HepG2 (cell line): Measurements from ENCODE around the gene ADARB1. TPM values are rescaled to one million over a fixed set of nuclear protein-coding genes. Genes with fewer than 3 reads are reported as not detected.

Experiments
- ATAC-seq: fragments of 200-7000 bp; cut with Tn5 transposase; 3 replicates; pipeline ENCODE4 v1.9.1; 2020; ENCODE audit warnings: mild to moderate bottlenecking, moderate library complexity
- BruUV-seq: library from RNA; stranded (reverse); fragments of 400-500 nt; replicated peaks from 2 replicates; lab custom pipeline; 2021; lab: Mats Ljungman, UMichigan
- CTCF ChIA-PET: fragments of 300-600 bp; formaldehyde crosslinking; extraction: SDS; loops from one replicate; lab custom pipeline; 2021; ENCODE audit warnings: low total read pairs, inconsistent platforms, low intra/inter-chr PET ratio; lab: Yijun Ruan, JAX
- POLR2A ChIA-PET: fragments of 350-600 bp; sonication (Branson Sonifier 250); formaldehyde crosslinking; loops from one replicate; lab custom pipeline; 2020; ENCODE audit warnings: antibody characterized with exemption, inconsistent platforms; lab: Yijun Ruan, JAX
- DNase-seq: peaks from one replicate; pipeline ENCODE4 v3.0.0-alpha.2; 2015; ENCODE audit warnings: low spot score
- FAIRE-seq: peaks from 3 replicates; lab custom pipeline; 2011; peaks lifted over from hg19 to GRCh38; lab: Jason Lieb, UNC
- H2AFZ ChIP-seq: one replicate; pipeline ENCODE4 v1.6.1; 2011; ENCODE audit warnings: low read length, inconsistent platforms
- H3K27ac ChIP-seq: fragments of 300-600 bp; 3 replicates; pipeline ENCODE4 v1.8.0; 2011; ENCODE audit warnings: mixed run types, mild to moderate bottlenecking, mixed read lengths, low read length, inconsistent platforms; ENCODE audit not compliant: insufficient read depth; ENCODE audit errors: extremely low read length
- H3K27me3 ChIP-seq, 2 experiments: fragments of 200-600 bp in 1 of 2; 2 replicates in 1 of 2; 3 replicates in 1 of 2; pipeline versions ENCODE4 v1.6.0 to v1.8.0; 2011; ENCODE audit warnings: low read length in 2 of 2, mild to moderate bottlenecking in 2 of 2, moderate library complexity in 2 of 2, inconsistent platforms in 1 of 2; ENCODE audit not compliant: insufficient read depth in 2 of 2, control insufficient read depth in 1 of 2
- H3K36me3 ChIP-seq, 2 experiments: fragments of 200-600 bp in 1 of 2; replicated peaks in 1 of 2; 2 replicates in 1 of 2; 3 replicates in 1 of 2; pipeline versions ENCODE4 v1.5.1 to v1.8.0; 2011; ENCODE audit warnings: low read length in 2 of 2, inconsistent platforms in 1 of 2; ENCODE audit not compliant: insufficient read depth in 2 of 2, control insufficient read depth in 1 of 2
- H3K4me1 ChIP-seq: 2 replicates; pipeline ENCODE4 v1.5.1; 2012; ENCODE audit warnings: low read length, inconsistent platforms; ENCODE audit not compliant: insufficient read depth
- H3K4me2 ChIP-seq: 2 replicates; pipeline ENCODE4 v1.6.0; 2011; ENCODE audit warnings: low read depth, low read length, inconsistent platforms
- H3K4me3 ChIP-seq, 3 experiments: fragments of 200-600 bp in 1 of 3; sonication (generic), shearing (Covaris generic) in 1 of 3; replicated peaks in 1 of 3; 2 replicates each; pipeline ENCODE4 v1.5.1; 2011 to 2016; ENCODE audit warnings: low read length in 3 of 3, inconsistent platforms in 2 of 3, low read depth in 2 of 3, mild to moderate bottlenecking in 2 of 3, control low read depth in 1 of 3, mixed read lengths in 1 of 3; ENCODE audit not compliant: insufficient read depth in 1 of 3
- H3K79me2 ChIP-seq: one replicate; pipeline ENCODE4 v1.6.1; 2011; ENCODE audit warnings: low read length, inconsistent platforms; ENCODE audit not compliant: insufficient read depth
- H3K9ac ChIP-seq: 2 replicates; pipeline ENCODE4 v1.6.0; 2011; ENCODE audit warnings: mild to moderate bottlenecking, low read depth, low read length, inconsistent platforms; ENCODE audit not compliant: insufficient read depth
- H3K9me3 ChIP-seq: 2 replicates; pipeline ENCODE4 v1.5.1; 2012; ENCODE audit warnings: mild to moderate bottlenecking, low read length
- H4K20me1 ChIP-seq: 2 replicates; pipeline ENCODE4 v1.6.0; 2011; ENCODE audit warnings: inconsistent platforms, mild to moderate bottlenecking, low read length, moderate library complexity; ENCODE audit not compliant: insufficient read depth
- IRX3 ChIP-seq: sonication (generic); formaldehyde crosslinking; IDR thresholded peaks from 2 replicates; pipeline ENCODE4 v1.8.1; 2023; ENCODE audit warnings: mild to moderate bottlenecking, low read depth, missing genetic modification reagents, borderline replicate concordance
- MEF2D ChIP-seq: sonication (generic); formaldehyde crosslinking; IDR thresholded peaks from 2 replicates; pipeline ENCODE4 v1.5.1; 2020; ENCODE audit warnings: mild to moderate bottlenecking, missing genetic modification reagents
- RFX5 ChIP-seq: IDR thresholded peaks from 2 replicates; pipeline ENCODE4 v1.6.1; 2011; ENCODE audit warnings: low read depth, low read length, improper control_type of control experiment
- SYNCRIP ChIP-seq: fragments of 200-400 bp; formaldehyde crosslinking; IDR thresholded peaks from 2 replicates; pipeline ENCODE4 v1.6.1; 2018; ENCODE audit warnings: mild to moderate bottlenecking, low read depth, low read length; ENCODE audit not compliant: insufficient read depth
- ZNF790 ChIP-seq: sonication (generic); formaldehyde crosslinking; IDR thresholded peaks from 2 replicates; pipeline ENCODE4 v1.8.0; 2022; ENCODE audit warnings: missing genetic modification reagents, mild to moderate bottlenecking, borderline replicate concordance
- WGBS: methylation state at CpG from one replicate; pipeline ENCODE4 v1.1.6; 2017; ENCODE audit warnings: low lambda C conversion rate; 5-methylcytosine and 5-hydroxymethylcytosine counted together
- in situ Hi-C: cut with HindIII; loops from 2 replicates; pipeline ENCODE4 v1.10.0; 2017; ENCODE audit warnings: low pct_unique_long_range_greater_than_20kb; ENCODE audit not compliant: extremely low pct_ligation_motif_present
- intact Hi-C: fragments of 100-400 bp; cut with micrococcal nuclease; formaldehyde crosslinking; loops from one replicate; pipeline ENCODE4 v1.10.0; 2022; ENCODE audit not compliant: unreplicated experiment
- polyA plus RNA-seq, 8 experiments: library from polyadenylated mRNA; depleted of rRNA in 3 of 8; stranded (reverse) in 7 of 8; unstranded in 1 of 8; fragments of >200 nt; fragmentation: Illumina TruSeq in 4 of 8; extraction: Trizol in 4 of 8; gene quantifications; 2 replicates each; pipeline versions ENCODE4 v1.2.1 to v1.2.3, GENCODE V29; 2011 to 2016; ENCODE audit warnings: low read depth in 4 of 8, missing spikeins in 1 of 8, mixed read lengths in 1 of 8; ENCODE audit not compliant: insufficient read depth in 1 of 8
- total RNA-seq, 5 experiments: library from RNA; depleted of rRNA; stranded (reverse); fragments of >200 nt; fragmentation: Illumina TruSeq; extraction: Trizol; gene quantifications; 2 replicates each; pipeline ENCODE4 v1.2.3, GENCODE V29; 2016; ENCODE audit warnings: low read depth in 1 of 5
- TF ChIP-seq, protein P1 (sequence below): sonication (generic); formaldehyde crosslinking; IDR thresholded peaks from 2 replicates; pipeline ENCODE4 v1.4.0; 2020; ENCODE audit warnings: missing genetic modification reagents, borderline replicate concordance
- TF ChIP-seq, protein P2 (sequence below): sonication (generic); formaldehyde crosslinking; IDR thresholded peaks from 2 replicates; pipeline ENCODE4 v1.4.0; 2020; ENCODE audit warnings: missing genetic modification reagents
- TF ChIP-seq, protein P3 (sequence below): sonication (generic); formaldehyde crosslinking; IDR thresholded peaks from 2 replicates; pipeline ENCODE4 v1.5.1; 2020; ENCODE audit warnings: mild to moderate bottlenecking, missing genetic modification reagents, moderate library complexity

Gene ADARB1
- total and polyA plus RNA-seq, 2 of the 13 experiments (the other 11 are each of a cell fraction or from before 2014, with no cell fraction given): 6.6 to 10.0 TPM

DNA sequence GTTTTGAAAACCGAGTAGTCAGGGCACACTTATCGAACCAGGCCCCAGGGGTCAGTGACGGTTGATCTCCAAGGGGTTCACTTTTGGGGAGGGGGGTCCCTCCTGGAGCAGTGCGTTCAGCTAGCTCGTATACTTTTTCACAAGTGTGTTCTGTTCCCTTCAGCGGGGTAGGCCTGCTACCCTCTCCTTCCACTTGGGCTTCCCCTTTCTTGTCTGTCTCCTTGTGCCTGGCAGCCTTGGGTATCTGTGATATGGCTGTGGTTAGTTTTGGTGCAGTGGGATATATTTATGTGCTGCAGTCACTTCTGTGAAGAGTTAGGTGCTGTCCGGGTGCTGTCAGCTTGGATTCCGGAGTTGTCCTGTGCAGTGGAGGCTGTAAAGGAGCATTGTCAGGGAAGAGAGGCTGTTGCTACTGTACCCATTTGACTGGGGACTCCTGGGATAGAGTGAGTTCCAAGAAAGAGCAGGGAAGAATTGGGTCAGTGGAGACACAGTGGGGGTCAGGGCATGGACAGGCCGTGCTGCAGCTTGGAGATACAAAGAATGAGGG lies 29.7 kb downstream of the ADARB1 start:
- H2AFZ ChIP-seq: no peak overlapping the region
- H3K27ac ChIP-seq: no peak overlapping the region
- DNase-seq (no peak), ATAC-seq (no peak), FAIRE-seq (no peak)
- CTCF ChIA-PET: no interaction called here
- intact Hi-C loops (no loop called here), in situ Hi-C loops (no loop called here)
- no peak overlapping the region for H3K9ac ChIP-seq
- POLR2A ChIA-PET: no interaction called here
- no peaks in the 10 kb centered on the region for H3K9me3 ChIP-seq
- no peaks in the 10 kb centered on the region for H4K20me1 ChIP-seq
- H3K79me2 ChIP-seq: no peaks in the 10 kb centered on the region
- TF ChIP-seq, protein P1, sequence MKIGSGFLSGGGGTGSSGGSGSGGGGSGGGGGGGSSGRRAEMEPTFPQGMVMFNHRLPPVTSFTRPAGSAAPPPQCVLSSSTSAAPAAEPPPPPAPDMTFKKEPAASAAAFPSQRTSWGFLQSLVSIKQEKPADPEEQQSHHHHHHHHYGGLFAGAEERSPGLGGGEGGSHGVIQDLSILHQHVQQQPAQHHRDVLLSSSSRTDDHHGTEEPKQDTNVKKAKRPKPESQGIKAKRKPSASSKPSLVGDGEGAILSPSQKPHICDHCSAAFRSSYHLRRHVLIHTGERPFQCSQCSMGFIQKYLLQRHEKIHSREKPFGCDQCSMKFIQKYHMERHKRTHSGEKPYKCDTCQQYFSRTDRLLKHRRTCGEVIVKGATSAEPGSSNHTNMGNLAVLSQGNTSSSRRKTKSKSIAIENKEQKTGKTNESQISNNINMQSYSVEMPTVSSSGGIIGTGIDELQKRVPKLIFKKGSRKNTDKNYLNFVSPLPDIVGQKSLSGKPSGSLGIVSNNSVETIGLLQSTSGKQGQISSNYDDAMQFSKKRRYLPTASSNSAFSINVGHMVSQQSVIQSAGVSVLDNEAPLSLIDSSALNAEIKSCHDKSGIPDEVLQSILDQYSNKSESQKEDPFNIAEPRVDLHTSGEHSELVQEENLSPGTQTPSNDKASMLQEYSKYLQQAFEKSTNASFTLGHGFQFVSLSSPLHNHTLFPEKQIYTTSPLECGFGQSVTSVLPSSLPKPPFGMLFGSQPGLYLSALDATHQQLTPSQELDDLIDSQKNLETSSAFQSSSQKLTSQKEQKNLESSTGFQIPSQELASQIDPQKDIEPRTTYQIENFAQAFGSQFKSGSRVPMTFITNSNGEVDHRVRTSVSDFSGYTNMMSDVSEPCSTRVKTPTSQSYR: no peak
- no peak for TF ChIP-seq ZNF790 (CRISPR knock-in tag)
- TF ChIP-seq, protein P2, sequence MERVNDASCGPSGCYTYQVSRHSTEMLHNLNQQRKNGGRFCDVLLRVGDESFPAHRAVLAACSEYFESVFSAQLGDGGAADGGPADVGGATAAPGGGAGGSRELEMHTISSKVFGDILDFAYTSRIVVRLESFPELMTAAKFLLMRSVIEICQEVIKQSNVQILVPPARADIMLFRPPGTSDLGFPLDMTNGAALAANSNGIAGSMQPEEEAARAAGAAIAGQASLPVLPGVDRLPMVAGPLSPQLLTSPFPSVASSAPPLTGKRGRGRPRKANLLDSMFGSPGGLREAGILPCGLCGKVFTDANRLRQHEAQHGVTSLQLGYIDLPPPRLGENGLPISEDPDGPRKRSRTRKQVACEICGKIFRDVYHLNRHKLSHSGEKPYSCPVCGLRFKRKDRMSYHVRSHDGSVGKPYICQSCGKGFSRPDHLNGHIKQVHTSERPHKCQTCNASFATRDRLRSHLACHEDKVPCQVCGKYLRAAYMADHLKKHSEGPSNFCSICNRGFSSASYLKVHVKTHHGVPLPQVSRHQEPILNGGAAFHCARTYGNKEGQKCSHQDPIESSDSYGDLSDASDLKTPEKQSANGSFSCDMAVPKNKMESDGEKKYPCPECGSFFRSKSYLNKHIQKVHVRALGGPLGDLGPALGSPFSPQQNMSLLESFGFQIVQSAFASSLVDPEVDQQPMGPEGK (CRISPR knock-in tag): no peak
- TF ChIP-seq SYNCRIP: no peak
- TF ChIP-seq, protein P3, sequence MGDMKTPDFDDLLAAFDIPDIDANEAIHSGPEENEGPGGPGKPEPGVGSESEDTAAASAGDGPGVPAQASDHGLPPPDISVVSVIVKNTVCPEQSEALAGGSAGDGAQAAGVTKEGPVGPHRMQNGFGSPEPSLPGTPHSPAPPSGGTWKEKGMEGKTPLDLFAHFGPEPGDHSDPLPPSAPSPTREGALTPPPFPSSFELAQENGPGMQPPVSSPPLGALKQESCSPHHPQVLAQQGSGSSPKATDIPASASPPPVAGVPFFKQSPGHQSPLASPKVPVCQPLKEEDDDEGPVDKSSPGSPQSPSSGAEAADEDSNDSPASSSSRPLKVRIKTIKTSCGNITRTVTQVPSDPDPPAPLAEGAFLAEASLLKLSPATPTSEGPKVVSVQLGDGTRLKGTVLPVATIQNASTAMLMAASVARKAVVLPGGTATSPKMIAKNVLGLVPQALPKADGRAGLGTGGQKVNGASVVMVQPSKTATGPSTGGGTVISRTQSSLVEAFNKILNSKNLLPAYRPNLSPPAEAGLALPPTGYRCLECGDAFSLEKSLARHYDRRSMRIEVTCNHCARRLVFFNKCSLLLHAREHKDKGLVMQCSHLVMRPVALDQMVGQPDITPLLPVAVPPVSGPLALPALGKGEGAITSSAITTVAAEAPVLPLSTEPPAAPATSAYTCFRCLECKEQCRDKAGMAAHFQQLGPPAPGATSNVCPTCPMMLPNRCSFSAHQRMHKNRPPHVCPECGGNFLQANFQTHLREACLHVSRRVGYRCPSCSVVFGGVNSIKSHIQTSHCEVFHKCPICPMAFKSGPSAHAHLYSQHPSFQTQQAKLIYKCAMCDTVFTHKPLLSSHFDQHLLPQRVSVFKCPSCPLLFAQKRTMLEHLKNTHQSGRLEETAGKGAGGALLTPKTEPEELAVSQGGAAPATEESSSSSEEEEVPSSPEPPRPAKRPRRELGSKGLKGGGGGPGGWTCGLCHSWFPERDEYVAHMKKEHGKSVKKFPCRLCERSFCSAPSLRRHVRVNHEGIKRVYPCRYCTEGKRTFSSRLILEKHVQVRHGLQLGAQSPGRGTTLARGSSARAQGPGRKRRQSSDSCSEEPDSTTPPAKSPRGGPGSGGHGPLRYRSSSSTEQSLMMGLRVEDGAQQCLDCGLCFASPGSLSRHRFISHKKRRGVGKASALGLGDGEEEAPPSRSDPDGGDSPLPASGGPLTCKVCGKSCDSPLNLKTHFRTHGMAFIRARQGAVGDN (CRISPR knock-in tag): no peak
- TF ChIP-seq IRX3: no peak
- TF ChIP-seq MEF2D (CRISPR knock-in tag): no peak
- no peak for TF ChIP-seq RFX5
- WGBS: 95% methylated on average over 9 of the region's 9 CpGs
- no peaks in the 10 kb centered on the region for H3K4me1 ChIP-seq
- H3K4me2 ChIP-seq: no peak overlapping the region
- no TSS peak for BruUV-seq
- H3K27me3 ChIP-seq: no peaks in the 10 kb centered on the region
- no peaks in the 10 kb centered on the region; a peak in 2 of 5 replicates for H3K36me3 ChIP-seq
- no peak overlapping the region for H3K4me3 ChIP-seq
